GM19438 (cell line): ENCODE data around the gene LAMB2.

Experiments
- ATAC-seq: cut with Tn5 transposase; IDR thresholded peaks from one replicate; pipeline ENCODE4 v1.9.1; 2021; ENCODE audit warnings: low read depth; ENCODE audit not compliant: unreplicated experiment

Gene LAMB2

DNA sequence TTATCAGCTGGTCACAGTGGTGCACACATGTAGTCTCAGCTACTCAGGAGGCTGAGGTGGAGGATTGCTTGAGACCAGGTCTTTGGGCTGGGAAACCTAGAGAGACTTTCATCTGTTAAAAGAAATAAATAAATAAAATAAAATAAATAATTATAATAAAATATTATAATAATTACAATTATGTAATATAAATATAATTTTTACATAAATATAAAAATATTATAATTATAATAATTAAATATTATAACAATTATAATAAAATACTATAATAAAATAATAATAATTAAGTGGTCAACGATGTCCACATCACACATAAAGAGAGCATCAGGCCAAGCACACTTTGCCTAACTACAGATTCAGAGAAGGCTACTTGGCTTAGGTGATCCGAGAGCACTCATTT lies 53.6 kb downstream of the LAMB2 start:
- no peak for ATAC-seq

DNA sequence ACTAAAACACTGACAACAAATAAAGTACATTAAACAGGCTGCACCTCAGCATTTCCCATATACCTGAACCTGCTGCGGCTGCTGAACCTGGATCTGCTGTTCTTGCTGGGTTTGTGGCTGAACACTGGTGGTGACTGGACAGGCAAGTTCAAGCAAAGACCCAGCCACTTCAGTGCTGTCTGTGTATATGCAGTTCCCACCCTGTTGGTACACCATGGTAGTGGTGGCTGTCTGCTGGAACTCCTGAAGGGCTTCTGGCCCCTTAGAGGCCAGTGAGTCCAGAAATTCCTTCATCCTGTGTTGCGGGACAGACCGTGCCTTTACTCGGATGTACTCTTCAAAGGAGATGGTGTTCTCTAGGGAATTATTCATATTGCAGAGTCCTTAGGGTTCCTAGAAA lies 56.2 kb downstream of the LAMB2 start:
- no peak for ATAC-seq

DNA sequence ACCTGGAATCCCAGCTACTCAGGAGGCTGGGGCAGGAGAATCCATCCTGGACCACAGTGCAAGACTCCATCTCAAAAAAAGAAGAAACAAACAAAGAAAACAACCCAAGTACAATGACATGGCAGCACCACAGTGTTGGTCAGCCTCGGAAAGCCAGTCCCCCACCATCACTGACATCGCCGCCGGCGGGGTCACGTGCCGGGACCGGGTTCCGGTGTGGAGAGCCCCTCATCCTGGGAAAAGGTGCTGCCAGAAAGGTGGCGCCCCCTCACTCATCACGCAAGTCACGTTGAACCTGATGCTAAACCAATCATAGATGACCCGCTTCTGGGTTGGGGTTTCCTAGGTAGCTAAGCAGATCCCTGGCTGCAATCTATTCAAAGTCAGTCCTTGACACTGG lies 56.7 kb downstream of the LAMB2 start:
- ATAC-seq: no peak
